ENCODE results near the gene WSCD2. TPM values are rescaled to one million over a fixed set of nuclear protein-coding genes. Genes with fewer than 3 reads are reported as not detected.

Gene WSCD2
- polyA plus RNA-seq, 1 donor from 2014 or later, result 5.8 TPM

GRCh38 chr12:108152170-108152538 lies 23.1 kb downstream of the WSCD2 start:
- no peak overlapping the region for H2AFZ ChIP-seq (ENCODE audit: low read depth, low read length)
- TF ChIP-seq REST (IDR thresholded peaks at IDR 0.05; ENCODE audit: borderline replicate concordance) (no peak), EP300 (conservative IDR thresholded peaks at IDR 0.05; ENCODE audit: poor library complexity, severe bottlenecking) (no peak), EZH2 (IDR thresholded peaks at IDR 0.05; ENCODE audit: borderline replicate concordance, insufficient read depth, low read length, poor library complexity, severe bottlenecking) (no peak), CTCF (IDR thresholded peaks at IDR 0.05; ENCODE audit: poor library complexity, severe bottlenecking) (no peak)

GRCh38 chr12:108156717-108157116 lies 27.6 kb downstream of the WSCD2 start:
- Histone ChIP-seq H3K9me2 (ENCODE audit: insufficient read depth, low read length) (no peaks in the 10 kb centered on the region), H3K9ac (ENCODE audit: low read length) (no peak overlapping the region), H3K36me3 (ENCODE audit: insufficient read depth, low read length) (no peaks in the 10 kb centered on the region), H3K4me3 (ENCODE audit: low read length) (no peak overlapping the region), H3K9me3 (ENCODE audit: low read length) (no peaks in the 10 kb centered on the region), H4K20me1 (ENCODE audit: insufficient read depth) (no peaks in the 10 kb centered on the region), H3K27ac (ENCODE audit: low read length) (no peak overlapping the region), H3F3A (ENCODE audit: insufficient read depth, low read length, poor library complexity, severe bottlenecking) (no peaks in the 10 kb centered on the region), H3K27me3 (ENCODE audit: insufficient read depth, low read depth, low read length) (no peaks in the 10 kb centered on the region), H2AFZ (ENCODE audit: low read depth, low read length) (no peak overlapping the region), H3K79me2 (replicated peaks; ENCODE audit: insufficient read depth, low read length) (no peaks in the 10 kb centered on the region), H3K4me2 (ENCODE audit: low read length) (no peak overlapping the region)
- no peak for TF ChIP-seq RAD21 (conservative IDR thresholded peaks at IDR 0.05)
- TF ChIP-seq POLR2AphosphoS5 (IDR thresholded peaks at IDR 0.05), result no peak
- TF ChIP-seq SMC3 (conservative IDR thresholded peaks at IDR 0.05; ENCODE audit: poor library complexity), result no peak
- TF ChIP-seq EP300 (conservative IDR thresholded peaks at IDR 0.05; ENCODE audit: poor library complexity, severe bottlenecking), result no peak
- no peak for TF ChIP-seq CTCF (IDR thresholded peaks at IDR 0.05; ENCODE audit: poor library complexity, severe bottlenecking)

More at GRCh38 chr12:108152170-108152538, 23.1 kb downstream of the WSCD2 start:
- Histone ChIP-seq H4K20me1 (ENCODE audit: insufficient read depth) (no peaks in the 10 kb centered on the region), H3K4me3 (ENCODE audit: low read length) (no peak overlapping the region), H3K27ac (ENCODE audit: low read length) (no peak overlapping the region), H3F3A (ENCODE audit: insufficient read depth, low read length, poor library complexity, severe bottlenecking) (no peaks in the 10 kb centered on the region), H3K9me2 (ENCODE audit: insufficient read depth, low read length) (no peaks in the 10 kb centered on the region), H3K36me3 (ENCODE audit: insufficient read depth, low read length) (no peaks in the 10 kb centered on the region), H3K4me2 (ENCODE audit: low read length) (no peak overlapping the region), H3K9ac (ENCODE audit: low read length) (no peak overlapping the region), H3K9me3 (ENCODE audit: low read length) (no peaks in the 10 kb centered on the region), H3K27me3 (ENCODE audit: insufficient read depth, low read depth, low read length) (no peaks in the 10 kb centered on the region), H3K79me2 (replicated peaks; ENCODE audit: insufficient read depth, low read length) (no peaks in the 10 kb centered on the region)

All from neural cell (in vitro differentiated cells).